Skeletal muscle satellite cell (primary cell): Measurements from ENCODE around the gene OR2S2. TPM values are rescaled to one million over a fixed set of nuclear protein-coding genes. Genes with fewer than 3 reads are reported as not detected.
"Not testable (repeated sequence)": the region's sequence is repeated elsewhere in the genome, so short reads cannot be mapped to it uniquely, and the experiment has no call there.

Experiments used
- H3K27me3 ChIP-seq: 2 replicates; pipeline ENCODE4 v1.7.0; 2013; ENCODE audit warnings: low read length; ENCODE audit not compliant: control insufficient read depth, insufficient read depth
- H3K36me3 ChIP-seq: 2 replicates; pipeline ENCODE4 v1.7.0; 2013; ENCODE audit warnings: mild to moderate bottlenecking, control low read depth, low read length; ENCODE audit not compliant: insufficient read depth
- H3K4me1 ChIP-seq: 2 replicates; pipeline ENCODE4 v1.7.0; 2013; ENCODE audit warnings: low read length; ENCODE audit not compliant: control insufficient read depth, insufficient read depth
- H3K4me2 ChIP-seq: 2 replicates; pipeline ENCODE4 v1.7.0; 2013; ENCODE audit warnings: mild to moderate bottlenecking, low read length
- H3K4me3 ChIP-seq: 2 replicates; pipeline ENCODE4 v1.7.0; 2013; ENCODE audit warnings: low read length
- H3K9ac ChIP-seq: 2 replicates; pipeline ENCODE4 v1.7.0; 2013; ENCODE audit warnings: mild to moderate bottlenecking, low read depth, low read length, moderate library complexity
- H3K9me3 ChIP-seq: replicated peaks from 2 replicates; pipeline ENCODE4 v1.7.0; 2013; ENCODE audit warnings: mild to moderate bottlenecking, control low read depth, low read length
- total RNA-seq: library from RNA; depleted of rRNA; stranded (reverse); fragments of >200 nt; gene quantifications from 2 replicates; pipeline ENCODE4 v1.2.3, GENCODE V29; 2012; rRNA removed

Gene OR2S2, protein sequence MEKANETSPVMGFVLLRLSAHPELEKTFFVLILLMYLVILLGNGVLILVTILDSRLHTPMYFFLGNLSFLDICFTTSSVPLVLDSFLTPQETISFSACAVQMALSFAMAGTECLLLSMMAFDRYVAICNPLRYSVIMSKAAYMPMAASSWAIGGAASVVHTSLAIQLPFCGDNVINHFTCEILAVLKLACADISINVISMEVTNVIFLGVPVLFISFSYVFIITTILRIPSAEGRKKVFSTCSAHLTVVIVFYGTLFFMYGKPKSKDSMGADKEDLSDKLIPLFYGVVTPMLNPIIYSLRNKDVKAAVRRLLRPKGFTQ
- total RNA-seq = not detected in 2 replicates

DNA sequence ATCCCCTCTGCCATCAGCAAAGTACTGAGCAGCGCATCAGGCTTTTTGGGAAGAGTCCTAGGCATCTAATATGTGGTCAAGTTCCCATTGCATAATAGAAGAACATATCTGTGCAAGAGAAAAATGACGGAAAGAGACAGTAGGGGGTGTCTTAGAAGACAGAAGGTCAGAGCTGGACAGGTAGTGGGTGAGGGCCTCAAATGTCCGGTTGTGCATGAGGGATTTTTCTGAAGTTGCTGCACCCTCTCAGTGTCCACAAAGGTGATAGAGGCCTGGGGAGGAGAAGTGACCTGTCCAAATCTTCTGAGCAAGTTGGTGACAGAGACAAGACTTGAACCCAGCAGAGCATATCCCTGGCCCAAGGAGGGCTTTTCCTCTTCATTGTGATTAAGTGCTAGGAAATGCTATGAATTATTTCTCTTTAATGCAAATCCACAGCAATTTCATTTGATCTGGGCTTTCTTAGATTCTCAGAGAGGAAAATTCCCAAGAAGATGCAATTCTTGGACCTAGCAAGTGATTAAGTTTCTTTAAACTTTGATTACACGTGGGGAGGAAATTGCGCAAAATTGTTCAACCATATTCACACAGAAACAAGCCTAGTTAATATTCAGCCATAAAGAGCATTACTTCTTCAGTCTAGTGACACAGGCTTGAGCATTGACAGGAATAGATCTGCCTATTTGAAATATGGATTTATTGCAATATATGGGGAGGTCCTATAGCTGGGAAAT, at the start of gene OR2S2:
OR2S2 (minus strand) TSS at position 51 of the 734 bp plus-strand sequence. CDS start 56 bp downstream, outside the sequence.
- Histone ChIP-seq H3K27me3 (no peaks in the 10 kb centered on the region), H3K4me3 (no peak within 1 kb of the TSS), H3K4me1 (peaks cover 34% of the 10 kb centered on the region), H3K9me3 (no peaks in the 10 kb centered on the region), H3K36me3 (no peaks in the 10 kb centered on the region), H3K4me2 (no peak within 1 kb of the TSS), H3K9ac (no peak within 1 kb of the TSS)

DNA sequence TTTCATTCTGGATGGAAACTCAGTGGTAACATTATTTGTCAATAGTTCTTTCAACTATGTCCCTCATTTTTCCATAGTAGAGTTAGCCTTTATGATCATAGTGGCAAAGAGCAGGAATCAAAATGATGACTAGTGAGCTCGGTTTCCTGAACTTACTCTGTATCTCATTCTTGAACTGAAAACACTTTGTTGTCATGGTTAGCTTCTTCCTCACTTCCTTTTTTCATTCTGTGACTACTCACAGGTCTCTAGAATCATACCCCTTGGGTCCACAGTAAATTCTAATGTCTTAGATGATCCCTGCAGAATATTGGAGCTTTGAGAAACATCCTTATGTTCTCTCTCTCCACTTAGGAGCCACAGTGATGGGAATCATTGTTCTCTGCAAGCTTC, 49.4 kb upstream of the OR2S2 start:
- Histone ChIP-seq H3K9me3 (no peaks in the 10 kb centered on the region), H3K36me3 (no peaks in the 10 kb centered on the region), H3K4me2 (no peak overlapping the region), H3K4me3 (no peak overlapping the region), H3K9ac (no peak overlapping the region), H3K27me3 (no peaks in the 10 kb centered on the region), H3K4me1 (peaks cover 4% of the 10 kb centered on the region)

DNA sequence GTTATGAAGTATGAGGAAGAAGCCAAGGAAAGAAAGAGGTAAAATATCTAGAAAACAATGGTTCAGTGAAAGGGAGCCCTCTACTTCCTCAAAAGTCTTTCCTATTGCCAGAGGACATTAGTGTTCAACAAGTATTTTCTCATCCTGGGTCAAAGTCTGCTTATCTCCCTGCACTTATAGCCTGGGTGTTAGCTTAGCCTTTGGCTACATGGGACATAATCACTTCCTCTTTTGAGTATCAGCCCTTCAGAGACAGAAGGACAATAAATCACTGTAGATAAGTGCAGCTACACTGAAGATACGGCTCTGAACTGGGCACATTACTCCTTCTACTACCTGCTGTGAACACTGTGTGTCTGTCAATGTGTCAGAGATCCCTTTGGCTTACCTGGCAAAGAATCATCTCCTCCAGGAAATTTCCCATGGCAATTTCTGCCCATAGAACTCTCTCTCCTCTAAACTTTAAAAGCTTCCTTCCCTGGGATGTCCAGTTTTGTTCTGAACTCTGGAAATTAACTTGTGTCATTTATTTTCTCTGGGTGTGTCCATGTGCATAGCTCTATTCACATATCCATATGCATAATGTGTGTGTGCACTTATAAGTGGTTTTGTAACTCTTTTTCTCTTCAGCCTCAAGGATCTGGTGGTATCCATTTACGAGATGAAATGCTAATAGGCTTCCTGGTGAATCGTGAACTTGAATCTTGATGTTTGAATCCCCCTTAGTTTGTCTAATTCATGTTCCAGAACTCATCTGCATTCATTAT, 48.8 kb upstream of the OR2S2 start:
- no peaks in the 10 kb centered on the region for H3K27me3 ChIP-seq
- H3K9ac ChIP-seq = no peak overlapping the region
- H3K9me3 ChIP-seq = no peaks in the 10 kb centered on the region
- no peak overlapping the region for H3K4me3 ChIP-seq
- no peak overlapping the region for H3K4me2 ChIP-seq
- H3K4me1 ChIP-seq = peaks cover 4% of the 10 kb centered on the region
- H3K36me3 ChIP-seq = no peaks in the 10 kb centered on the region

DNA sequence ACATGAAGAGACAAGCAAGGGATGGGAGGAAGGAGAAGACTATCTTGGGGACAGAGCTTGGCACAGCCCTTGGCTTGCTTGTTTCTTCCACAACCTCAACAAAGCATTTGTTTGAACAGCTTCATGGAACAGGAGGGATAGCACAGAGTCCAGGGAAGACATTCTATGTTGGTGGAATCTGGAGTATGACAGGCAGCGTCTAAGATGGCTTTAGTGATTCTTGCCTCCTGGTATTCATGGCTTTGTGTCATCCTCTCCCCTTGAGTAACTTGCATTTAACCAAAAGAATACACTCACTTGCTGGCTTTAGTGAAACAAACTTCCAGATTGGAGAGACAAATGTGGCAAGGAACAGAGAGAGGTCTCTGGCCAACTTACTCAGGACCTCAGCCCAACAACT, 47.9 kb upstream of the OR2S2 start:
- H3K4me1 ChIP-seq = peaks cover 4% of the 10 kb centered on the region
- no peak overlapping the region for H3K4me3 ChIP-seq
- no peak overlapping the region for H3K4me2 ChIP-seq
- no peaks in the 10 kb centered on the region for H3K36me3 ChIP-seq
- H3K9me3 ChIP-seq = no peaks in the 10 kb centered on the region
- no peaks in the 10 kb centered on the region for H3K27me3 ChIP-seq
- H3K9ac ChIP-seq = no peak overlapping the region

DNA sequence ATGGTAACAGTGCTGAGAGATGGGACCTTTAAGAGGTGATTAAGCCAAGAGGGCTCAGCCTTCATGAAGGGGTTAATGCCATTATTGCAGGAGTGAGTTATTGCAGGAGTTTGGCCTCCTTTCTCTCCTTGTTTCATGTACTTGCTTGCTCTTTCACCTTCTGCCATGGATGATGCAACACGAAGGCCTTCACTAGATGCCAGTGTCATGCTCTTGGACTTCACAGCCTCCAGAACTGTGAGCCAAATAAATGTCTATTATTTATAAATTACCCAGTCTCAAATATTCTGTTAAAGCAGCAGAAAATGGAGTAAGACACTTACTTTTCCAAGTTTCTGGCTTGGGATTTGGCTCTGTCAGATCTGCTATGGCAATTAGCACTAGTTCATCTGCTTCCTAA, 40.4 kb upstream of the OR2S2 start:
- H3K4me2 ChIP-seq = no peak overlapping the region
- H3K9me3 ChIP-seq = no peaks in the 10 kb centered on the region
- H3K27me3 ChIP-seq = no peaks in the 10 kb centered on the region
- H3K4me1 ChIP-seq = peaks cover 42% of the 10 kb centered on the region
- H3K4me3 ChIP-seq = no peak overlapping the region
- H3K36me3 ChIP-seq = no peaks in the 10 kb centered on the region
- H3K9ac ChIP-seq = no peak overlapping the region

DNA sequence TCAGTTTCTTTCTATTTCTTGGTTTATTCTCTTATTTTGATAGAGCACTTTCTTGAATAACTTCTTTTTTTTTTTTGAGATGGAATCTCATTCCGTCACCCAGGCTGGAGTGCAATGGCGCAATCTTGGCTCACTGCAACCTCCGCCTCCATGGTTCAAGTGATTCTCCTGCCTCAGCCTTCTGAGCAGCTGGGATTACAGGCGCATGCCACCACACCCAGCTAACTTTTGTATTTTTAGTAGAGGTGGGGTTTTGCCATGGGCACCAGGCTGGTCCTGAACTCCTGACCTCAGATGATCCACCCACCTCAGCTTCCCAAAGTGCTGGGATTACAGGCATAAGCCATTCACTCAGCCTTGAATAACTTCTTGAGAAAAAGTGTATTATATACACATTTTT, 39.1 kb upstream of the OR2S2 start:
- peaks cover 42% of the 10 kb centered on the region for H3K4me1 ChIP-seq
- peak overlapping the region; percentile 48 for H3K4me2 ChIP-seq
- peak overlapping the region; percentile 65 for H3K9ac ChIP-seq
- H3K27me3 ChIP-seq, H3K4me3 ChIP-seq, H3K36me3 ChIP-seq, H3K9me3 ChIP-seq: not testable (repeated sequence)

DNA sequence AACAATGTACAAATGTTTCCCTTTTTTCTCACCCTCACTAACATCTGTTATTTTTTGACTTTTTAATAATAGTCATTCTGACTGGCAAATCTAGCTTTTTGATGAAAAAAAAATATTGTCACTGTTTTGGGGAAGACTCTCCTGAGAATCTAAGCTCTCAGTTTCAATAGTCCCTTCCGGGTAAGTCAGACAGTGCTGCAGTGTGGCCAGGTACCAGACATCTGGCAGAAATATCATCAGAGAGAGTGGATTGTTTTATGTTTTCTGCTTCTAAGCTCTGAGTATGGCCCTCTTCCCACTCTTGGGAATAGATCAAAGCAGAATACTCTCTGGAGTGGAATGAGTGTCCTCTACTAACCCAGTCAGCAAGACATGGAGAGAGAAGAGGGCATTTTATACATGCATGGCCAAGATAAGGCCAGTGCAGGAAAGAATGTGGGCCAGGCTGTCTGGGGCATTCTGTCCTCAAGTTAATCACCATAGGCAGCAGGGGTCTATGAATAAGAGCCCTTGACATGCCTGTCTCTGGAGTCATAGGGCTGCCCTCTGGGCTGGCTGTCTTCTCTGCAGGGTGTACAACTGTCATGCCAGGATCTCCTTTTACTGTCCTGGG, 38.5 kb upstream of the OR2S2 start:
- Histone ChIP-seq H3K4me2 (peak overlapping the region; percentile 48), H3K9ac (peak overlapping the region; percentile 51), H3K9me3 (no peaks in the 10 kb centered on the region), H3K4me3 (peak overlapping the region; percentile 23), H3K27me3 (no peaks in the 10 kb centered on the region), H3K4me1 (peaks cover 42% of the 10 kb centered on the region), H3K36me3 (no peaks in the 10 kb centered on the region)

DNA sequence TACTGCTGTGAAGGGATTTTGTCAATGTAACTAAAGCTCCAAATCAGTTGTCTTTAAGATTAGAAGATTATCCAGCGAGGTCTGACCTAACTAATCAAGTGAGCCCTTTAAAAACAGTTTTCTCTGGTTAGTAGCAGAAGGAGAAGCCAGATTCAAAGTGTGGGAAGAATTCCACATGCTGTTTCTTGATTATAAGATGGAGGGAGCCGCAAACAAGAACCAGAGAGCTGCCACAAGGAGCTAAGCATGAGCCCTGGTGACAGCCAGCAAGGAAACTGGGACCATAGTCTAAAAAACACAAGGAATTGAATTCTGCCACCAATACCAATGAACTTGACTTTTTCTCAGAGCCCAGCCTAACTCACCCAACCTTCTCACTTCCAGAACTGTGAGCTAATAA, 37.0 kb upstream of the OR2S2 start:
- H3K4me2 ChIP-seq = no peak overlapping the region
- H3K9me3 ChIP-seq = no peaks in the 10 kb centered on the region
- no peaks in the 10 kb centered on the region for H3K36me3 ChIP-seq
- H3K4me1 ChIP-seq = peaks cover 42% of the 10 kb centered on the region
- no peak overlapping the region for H3K4me3 ChIP-seq
- no peak overlapping the region for H3K9ac ChIP-seq
- no peaks in the 10 kb centered on the region for H3K27me3 ChIP-seq

DNA sequence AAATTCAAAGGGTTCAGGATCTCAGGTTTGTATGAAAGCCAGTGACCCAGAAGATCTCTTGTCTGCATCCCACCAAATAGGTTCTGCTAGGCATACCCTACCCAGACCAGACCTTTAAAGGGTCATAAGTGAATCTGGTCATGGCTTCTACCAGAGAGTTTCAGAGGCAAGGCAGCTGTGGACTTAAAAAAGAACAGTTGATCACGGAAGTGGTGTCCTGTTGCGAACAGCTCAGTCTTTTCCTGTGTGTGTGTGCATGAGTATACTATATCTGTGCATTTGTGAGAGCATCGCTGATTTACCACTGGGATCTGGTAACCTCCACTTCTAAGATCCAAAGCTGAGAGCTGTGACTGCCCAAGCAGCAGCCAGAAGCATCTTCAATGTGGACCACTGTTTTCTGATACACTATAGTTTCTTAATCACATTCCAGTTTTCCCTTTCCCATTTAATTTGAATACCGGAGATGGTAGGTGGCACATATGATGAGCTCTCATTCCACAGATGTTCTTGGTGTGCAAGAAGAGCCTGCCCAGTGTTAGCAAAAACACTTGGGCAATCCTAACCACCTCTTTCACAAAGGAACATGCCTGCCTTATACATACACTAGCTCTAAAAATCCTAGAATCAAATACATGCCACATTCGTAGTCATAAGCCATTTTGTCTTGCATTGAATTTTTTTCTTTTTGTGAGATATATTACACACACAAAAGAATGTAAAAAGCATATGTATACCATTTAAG, 36.2 kb upstream of the OR2S2 start:
- Histone ChIP-seq H3K4me1 (peaks cover 42% of the 10 kb centered on the region), H3K9ac (no peak overlapping the region), H3K9me3 (no peaks in the 10 kb centered on the region), H3K4me3 (no peak overlapping the region), H3K4me2 (no peak overlapping the region), H3K27me3 (no peaks in the 10 kb centered on the region), H3K36me3 (no peaks in the 10 kb centered on the region)

DNA sequence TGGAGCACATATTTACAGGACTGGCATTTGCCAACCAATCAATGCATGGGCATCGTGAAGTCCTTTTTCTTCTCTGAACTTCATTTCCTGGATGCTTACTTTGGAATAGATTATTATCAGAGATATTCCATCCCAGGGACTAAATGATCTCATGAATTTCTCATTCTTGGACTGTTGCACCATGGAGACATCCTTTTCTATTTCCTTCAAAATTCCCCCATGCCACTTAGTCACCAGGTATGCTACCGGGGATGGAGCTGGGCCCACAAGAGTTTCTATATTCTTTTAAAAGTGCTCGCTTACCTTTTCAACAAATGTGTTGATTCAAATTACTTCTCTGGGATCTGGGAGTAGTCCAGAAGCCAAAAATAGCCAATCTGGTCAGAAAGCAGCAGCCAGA, 35.2 kb upstream of the OR2S2 start:
- H3K27me3 ChIP-seq, H3K9me3 ChIP-seq, H3K4me2 ChIP-seq, H3K4me3 ChIP-seq, H3K9ac ChIP-seq, H3K36me3 ChIP-seq: not testable (repeated sequence)
- peaks cover 42% of the 10 kb centered on the region for H3K4me1 ChIP-seq

DNA sequence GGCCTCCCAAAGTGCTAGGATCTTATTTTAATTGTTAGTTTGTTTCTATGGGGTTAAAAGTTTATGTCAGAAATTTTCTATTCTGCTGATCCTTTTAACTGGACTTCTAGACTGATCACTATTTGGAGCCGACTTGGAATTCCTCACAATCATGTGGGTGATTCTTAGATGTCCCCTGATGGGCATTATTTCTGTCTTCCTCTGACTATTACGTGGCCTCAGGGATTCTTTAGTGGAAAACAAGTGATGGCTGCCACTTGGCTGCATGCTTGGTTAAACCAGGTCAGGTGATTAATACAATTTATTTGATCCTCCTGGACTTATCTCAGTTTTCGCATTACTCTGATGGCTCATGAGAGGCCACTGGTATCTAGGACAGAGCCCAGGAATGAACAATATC, 32.2 kb upstream of the OR2S2 start:
- Histone ChIP-seq H3K36me3 (no peaks in the 10 kb centered on the region), H3K27me3 (no peaks in the 10 kb centered on the region), H3K4me3 (no peak overlapping the region), H3K4me2 (no peak overlapping the region), H3K9ac (no peak overlapping the region), H3K9me3 (no peaks in the 10 kb centered on the region), H3K4me1 (peaks cover 15% of the 10 kb centered on the region)
